OCI-LY1 (cell line): ENCODE measurements around the gene MACROD1.

Experiments
- EZH2 ChIP-seq: fragments of 200-600 bp; sonication (generic), shearing (Covaris generic); IDR thresholded peaks from 2 replicates; pipeline ENCODE4 v1.8.0; 2017; ENCODE audit warnings: borderline replicate concordance, mixed run types, mild to moderate bottlenecking, antibody characterized with exemption, low read length, moderate library complexity, mixed read lengths
- TF ChIP-seq, protein P1 (sequence below): fragments of 200-600 bp; sonication (generic), shearing (Covaris generic); IDR thresholded peaks from 2 replicates; pipeline ENCODE4 v1.5.1; 2017; ENCODE audit warnings: mild to moderate bottlenecking, antibody characterized with exemption, low read length, moderate library complexity, mixed read lengths

GRCh38 chr11:64140082-64140481 lies 25.8 kb downstream of the MACROD1 start:
- no peak for TF ChIP-seq EZH2
- TF ChIP-seq, protein P1, sequence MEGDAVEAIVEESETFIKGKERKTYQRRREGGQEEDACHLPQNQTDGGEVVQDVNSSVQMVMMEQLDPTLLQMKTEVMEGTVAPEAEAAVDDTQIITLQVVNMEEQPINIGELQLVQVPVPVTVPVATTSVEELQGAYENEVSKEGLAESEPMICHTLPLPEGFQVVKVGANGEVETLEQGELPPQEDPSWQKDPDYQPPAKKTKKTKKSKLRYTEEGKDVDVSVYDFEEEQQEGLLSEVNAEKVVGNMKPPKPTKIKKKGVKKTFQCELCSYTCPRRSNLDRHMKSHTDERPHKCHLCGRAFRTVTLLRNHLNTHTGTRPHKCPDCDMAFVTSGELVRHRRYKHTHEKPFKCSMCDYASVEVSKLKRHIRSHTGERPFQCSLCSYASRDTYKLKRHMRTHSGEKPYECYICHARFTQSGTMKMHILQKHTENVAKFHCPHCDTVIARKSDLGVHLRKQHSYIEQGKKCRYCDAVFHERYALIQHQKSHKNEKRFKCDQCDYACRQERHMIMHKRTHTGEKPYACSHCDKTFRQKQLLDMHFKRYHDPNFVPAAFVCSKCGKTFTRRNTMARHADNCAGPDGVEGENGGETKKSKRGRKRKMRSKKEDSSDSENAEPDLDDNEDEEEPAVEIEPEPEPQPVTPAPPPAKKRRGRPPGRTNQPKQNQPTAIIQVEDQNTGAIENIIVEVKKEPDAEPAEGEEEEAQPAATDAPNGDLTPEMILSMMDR, result no peak
